ENCODE results near the gene VPS26A. TPM values are rescaled to one million over a fixed set of nuclear protein-coding genes. Genes with fewer than 3 reads are reported as not detected.

Gene VPS26A
- polyA plus RNA-seq, 3 donors: 10.1 to 58.3 (median 42.1) TPM

GRCh38 chr10:69181433-69181832 is 57.5 kb downstream of the VPS26A start:
- no peaks in the 10 kb centered on the region for H4K20me1 ChIP-seq (ENCODE audit: insufficient read depth, low read length)
- H3K36me3 ChIP-seq (replicated peaks in 1 of 2; ENCODE audit: control insufficient read depth in 1 of 2, insufficient read depth in 2 of 2, low read length in 2 of 2): peaks cover 7 to 31% of the 10 kb centered on the region in 2 donors
- H3K4me3 ChIP-seq (replicated peaks in 1 of 3; ENCODE audit: low read depth in 2 of 3, low read length in 3 of 3): peak overlapping the region in 1 of 3 experiments; percentile 92
- peak overlapping the region in 2 of 7 donors; percentile 99 to 100 for H3K27ac Mint-ChIP-seq
- DNase-seq: no peak
- TF ChIP-seq CTCF (IDR thresholded peaks at IDR 0.05): no peak
- H3K9me3 ChIP-seq (replicated peaks in 1 of 2; ENCODE audit: control insufficient read depth in 1 of 2, insufficient read depth in 1 of 2, low read length in 2 of 2): no peaks in the 10 kb centered on the region
- H3K4me2 ChIP-seq (replicated peaks; ENCODE audit: extremely low read depth, low read length, poor library complexity, severe bottlenecking): peak overlapping the region; percentile 95
- H3K4me1 Mint-ChIP-seq: peaks cover 18% of the 10 kb centered on the region
- WGBS (ENCODE audit: insufficient coverage): no CpG with 5 or more reads among the region's 1 CpG
- H3K36me3 Mint-ChIP-seq: peaks cover 16 to 22% of the 10 kb centered on the region in 2 donors
- intact Hi-C loops (cut with micrococcal nuclease): no loop called here
- H2AFZ ChIP-seq (ENCODE audit: insufficient read depth, low read depth, low read length, poor library complexity, severe bottlenecking): no peak overlapping the region
- H3K79me2 ChIP-seq (ENCODE audit: insufficient read depth, low read length): peaks cover 54% of the 10 kb centered on the region
- no peak overlapping the region for H3K4me3 Mint-ChIP-seq
- H3K27ac ChIP-seq (ENCODE audit: low read depth in 1 of 2, low read length in 2 of 2): peak overlapping the region in 1 of 2 donors; percentile 96
- peaks cover 18 to 22% of the 10 kb centered on the region in 2 donors for H3K4me1 ChIP-seq (ENCODE audit: control insufficient read depth in 1 of 2, insufficient read depth in 2 of 2, low read length in 2 of 2)
- no peak overlapping the region for H3K9ac ChIP-seq (ENCODE audit: insufficient read depth, low read length, poor library complexity, severe bottlenecking)
- H3K27me3 ChIP-seq (ENCODE audit: control insufficient read depth in 2 of 2, insufficient read depth in 2 of 2, low read length in 2 of 2): no peaks in the 10 kb centered on the region
- H3K27me3 Mint-ChIP-seq (ENCODE audit: low read depth in 3 of 3): peaks cover 0 to 2% (median 0%) of the 10 kb centered on the region in 3 donors
- H3K9me3 Mint-ChIP-seq: no peaks in the 10 kb centered on the region

- peaks cover 54% of the 10 kb centered on the region for H3K79me2 ChIP-seq (ENCODE audit: insufficient read depth, low read length)
- no peaks in the 10 kb centered on the region for H3K9me3 Mint-ChIP-seq
- H3K27me3 Mint-ChIP-seq (ENCODE audit: low read depth in 3 of 3): peaks cover 0 to 2% (median 0%) of the 10 kb centered on the region in 3 donors
- peaks cover 21 to 28% of the 10 kb centered on the region in 2 donors for H3K36me3 Mint-ChIP-seq
- no peaks in the 10 kb centered on the region for H4K20me1 ChIP-seq (ENCODE audit: insufficient read depth, low read length)
- no peak overlapping the region for H3K4me2 ChIP-seq (replicated peaks; ENCODE audit: extremely low read depth, low read length, poor library complexity, severe bottlenecking)
- peaks cover 13 to 37% of the 10 kb centered on the region in 2 donors for H3K36me3 ChIP-seq (replicated peaks in 1 of 2; ENCODE audit: control insufficient read depth in 1 of 2, insufficient read depth in 2 of 2, low read length in 2 of 2)
- DNase-seq: no peak
- no CpG with 5 or more reads among the region's 4 CpGs for WGBS (ENCODE audit: insufficient coverage)
- H2AFZ ChIP-seq (ENCODE audit: insufficient read depth, low read depth, low read length, poor library complexity, severe bottlenecking): no peak overlapping the region
- intact Hi-C loops (cut with micrococcal nuclease): no loop called here
- H3K4me1 Mint-ChIP-seq: peaks cover 18% of the 10 kb centered on the region
- H3K4me3 ChIP-seq (replicated peaks in 1 of 3; ENCODE audit: low read depth in 2 of 3, low read length in 3 of 3): no peak overlapping the region
- no peak overlapping the region for H3K9ac ChIP-seq (ENCODE audit: insufficient read depth, low read length, poor library complexity, severe bottlenecking)
- H3K4me3 Mint-ChIP-seq: no peak overlapping the region
- H3K27ac Mint-ChIP-seq: peak overlapping the region in 1 of 7 donors; percentile 7
- H3K27ac ChIP-seq (ENCODE audit: low read depth in 1 of 2, low read length in 2 of 2): no peak overlapping the region
- H3K27me3 ChIP-seq (ENCODE audit: control insufficient read depth in 2 of 2, insufficient read depth in 2 of 2, low read length in 2 of 2): no peaks in the 10 kb centered on the region
- H3K9me3 ChIP-seq (replicated peaks in 1 of 2; ENCODE audit: control insufficient read depth in 1 of 2, insufficient read depth in 1 of 2, low read length in 2 of 2): no peaks in the 10 kb centered on the region
- no peak for TF ChIP-seq CTCF (IDR thresholded peaks at IDR 0.05)
- H3K4me1 ChIP-seq (ENCODE audit: control insufficient read depth in 1 of 2, insufficient read depth in 2 of 2, low read length in 2 of 2): peaks cover 18 to 22% of the 10 kb centered on the region in 2 donors
Observed at GRCh38 chr10:69182005-69182404, 58.0 kb downstream of the VPS26A start.
